Measurements from ENCODE around the gene CCDC122.

GRCh38 chr13:43846496-43847158 lies 32.9 kb downstream of the CCDC122 start:
- no peak for TF ChIP-seq POLR2AphosphoS5 (IDR thresholded peaks at IDR 0.05; ENCODE audit: borderline replicate concordance, low read depth, low read length)
- TF ChIP-seq EZH2 (IDR thresholded peaks at IDR 0.05), result no peak
